GM12873 (cell line): Measurements from ENCODE around the gene DDAH1.

ENCODE experiments used
- CTCF ChIP-seq: IDR thresholded peaks from 2 replicates; pipeline ENCODE4 v1.5.1; 2012; ENCODE audit warnings: low read depth, mild to moderate bottlenecking, moderate library complexity, low read length, control low read depth; ENCODE audit not compliant: insufficient read depth; ENCODE audit errors: missing control alignments

The DDAH1 gene

GRCh38 chr1:85276215-85276977, 188.6 kb downstream of the DDAH1 start, which contains the start of gene BCL10:
TSS of gene BCL10 (minus strand) at chr1:85276632. CDS start at chr1:85276352, 280 bp downstream.
- TF ChIP-seq CTCF, result no peak

- TF ChIP-seq CTCF, result no peak
Observed at GRCh38 chr1:85275701-85276214, 189.2 kb downstream of the DDAH1 start.

GRCh38 chr1:85274969-85275453, 189.9 kb downstream of the DDAH1 start:
- no peak for TF ChIP-seq CTCF

- no peak for TF ChIP-seq CTCF
Observed at GRCh38 chr1:85273397-85273796, 191.6 kb downstream of the DDAH1 start.

- no peak for TF ChIP-seq CTCF
Observed at GRCh38 chr1:85268801-85269585, 196.0 kb downstream of the DDAH1 start.
